LHCN-M2 (cell line): Measurements from ENCODE around the gene BRSK2. TPM values are rescaled to one million over a fixed set of nuclear protein-coding genes. Genes with fewer than 3 reads are reported as not detected.
A peak's percentile ranks its signal among the peaks of the same experiment; 100 is the strongest.

ENCODE experiments used
- DNase-seq: peaks from one replicate; pipeline ENCODE4 v3.0.0-alpha.2; 2012; ENCODE audit warnings: low read depth
- total RNA-seq: library from RNA; depleted of rRNA; stranded (reverse); fragments of >200 nt; gene quantifications from 2 replicates; pipeline ENCODE4 v1.2.3, GENCODE V29; 2014

BRSK2 gene
- total RNA-seq, 1 experiment from 2014 or later: 0.34 TPM

DNA sequence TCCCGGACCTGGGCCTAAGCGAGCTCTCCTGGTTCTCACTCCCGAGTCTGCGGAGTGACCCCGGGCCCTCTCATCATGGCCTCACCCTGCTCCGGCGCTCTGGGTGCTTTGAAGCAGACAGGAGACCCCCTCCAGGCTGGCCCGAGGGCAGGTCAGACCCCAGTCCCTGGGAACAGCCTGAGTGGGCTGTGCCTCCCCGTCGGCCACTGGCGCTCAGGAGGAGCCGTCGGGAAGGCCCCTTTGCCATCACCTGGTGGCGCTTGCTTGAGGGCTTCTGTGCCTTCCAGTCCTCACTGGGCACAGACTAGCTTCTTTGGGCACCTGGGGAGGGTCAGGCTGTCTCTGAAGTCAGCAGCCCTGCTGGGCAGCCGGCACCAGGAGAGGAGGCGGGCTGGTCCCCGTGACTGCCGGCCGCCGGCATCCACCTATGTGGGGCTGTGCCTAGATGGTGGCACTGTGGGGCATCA, 6.7 kb downstream of the BRSK2 start:
- no peak for DNase-seq

GRCh38 chr11:1397146-1397861, 7.6 kb downstream of the BRSK2 start:
- DNase-seq: no peak

DNA sequence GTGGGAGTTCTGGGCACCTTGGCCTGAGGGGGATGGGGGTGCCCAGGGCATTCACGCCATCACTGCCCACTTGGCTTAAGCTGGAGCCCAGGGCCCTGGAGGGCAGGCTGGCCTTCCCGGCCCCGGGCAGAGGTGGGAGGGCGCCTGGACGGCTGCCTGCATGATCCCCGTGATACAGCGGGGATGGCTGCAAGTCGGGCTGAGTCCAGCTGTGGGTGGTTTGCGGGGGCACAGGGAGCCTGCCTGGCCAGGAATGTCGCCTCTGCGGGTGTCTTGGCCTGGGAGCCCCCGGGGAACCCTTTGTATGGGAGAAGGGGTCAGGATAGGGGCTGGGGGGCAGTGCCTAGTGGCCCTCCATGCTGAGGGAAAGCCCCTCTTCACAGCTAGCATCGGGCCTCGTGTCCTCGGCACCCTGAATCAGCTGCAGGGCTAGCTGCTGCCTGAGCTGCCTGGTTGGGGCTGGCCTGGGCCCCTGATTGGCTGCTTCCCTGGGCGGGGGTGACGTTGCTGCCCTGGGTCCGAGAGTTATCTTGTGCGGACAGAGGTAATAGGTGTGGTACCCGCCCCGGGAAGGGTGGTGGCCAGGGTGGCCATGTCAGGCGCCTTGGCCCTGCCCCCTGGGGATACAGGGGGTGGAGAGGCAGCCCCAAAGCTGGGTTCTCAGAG, 8.3 kb downstream of the BRSK2 start:
- no peak for DNase-seq

- DNase-seq: no peak
These were observed 8.9 kb downstream of the BRSK2 start for GRCh38 chr11:1398528-1399235.

GRCh38 chr11:1399386-1400316, 9.9 kb downstream of the BRSK2 start:
- no peak for DNase-seq

DNA sequence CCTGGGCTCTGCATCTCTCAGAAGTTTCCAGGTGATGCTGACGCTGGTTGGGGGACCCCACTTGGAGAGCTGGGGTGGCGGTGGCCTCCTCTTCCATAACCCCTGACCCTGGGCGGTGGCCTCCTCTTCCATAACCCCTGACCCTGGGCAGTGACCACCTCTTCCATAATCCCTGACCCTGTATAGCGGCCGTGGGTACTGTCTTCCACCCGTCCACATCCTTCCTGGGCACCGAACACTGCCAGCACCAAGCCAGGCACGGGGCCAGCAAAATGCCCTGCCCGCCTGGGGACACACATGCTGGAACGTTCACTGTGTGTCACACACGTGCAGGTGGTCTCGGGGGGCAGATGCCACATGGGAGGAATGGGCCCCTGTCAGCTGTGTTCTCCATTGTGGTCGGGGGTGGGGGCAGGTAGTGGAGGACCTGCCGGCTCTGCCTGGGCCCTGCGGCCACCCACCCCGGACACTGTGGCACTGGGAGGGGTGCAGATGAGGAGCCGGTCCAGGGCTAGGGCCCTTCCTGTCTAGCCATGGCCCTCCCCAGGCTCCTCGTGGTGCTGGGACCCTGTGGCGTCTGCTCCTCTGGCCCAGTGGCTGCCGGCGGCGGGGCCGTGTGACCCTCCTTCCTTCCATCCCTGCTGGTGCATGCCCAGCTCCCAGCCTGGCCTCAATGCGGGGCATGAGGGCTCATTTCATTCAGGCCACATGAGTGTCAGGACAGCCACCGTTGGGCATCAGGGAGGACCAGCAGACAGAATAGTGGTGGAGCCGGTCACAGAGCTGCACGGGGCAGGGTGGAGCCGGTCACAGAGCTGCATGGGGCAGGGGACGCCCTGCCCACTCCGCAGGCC, 10.8 kb downstream of the BRSK2 start:
- DNase-seq: no peak

- DNase-seq: no peak
These were observed 11.4 kb downstream of the BRSK2 start for GRCh38 chr11:1401171-1401445.

- DNase-seq: peak; percentile 33
These were observed 12.0 kb downstream of the BRSK2 start for GRCh38 chr11:1401656-1402221.

GRCh38 chr11:1402355-1403077, 12.8 kb downstream of the BRSK2 start:
- no peak for DNase-seq

- DNase-seq: no peak
These were observed 13.4 kb downstream of the BRSK2 start for GRCh38 chr11:1403078-1403620.

DNA sequence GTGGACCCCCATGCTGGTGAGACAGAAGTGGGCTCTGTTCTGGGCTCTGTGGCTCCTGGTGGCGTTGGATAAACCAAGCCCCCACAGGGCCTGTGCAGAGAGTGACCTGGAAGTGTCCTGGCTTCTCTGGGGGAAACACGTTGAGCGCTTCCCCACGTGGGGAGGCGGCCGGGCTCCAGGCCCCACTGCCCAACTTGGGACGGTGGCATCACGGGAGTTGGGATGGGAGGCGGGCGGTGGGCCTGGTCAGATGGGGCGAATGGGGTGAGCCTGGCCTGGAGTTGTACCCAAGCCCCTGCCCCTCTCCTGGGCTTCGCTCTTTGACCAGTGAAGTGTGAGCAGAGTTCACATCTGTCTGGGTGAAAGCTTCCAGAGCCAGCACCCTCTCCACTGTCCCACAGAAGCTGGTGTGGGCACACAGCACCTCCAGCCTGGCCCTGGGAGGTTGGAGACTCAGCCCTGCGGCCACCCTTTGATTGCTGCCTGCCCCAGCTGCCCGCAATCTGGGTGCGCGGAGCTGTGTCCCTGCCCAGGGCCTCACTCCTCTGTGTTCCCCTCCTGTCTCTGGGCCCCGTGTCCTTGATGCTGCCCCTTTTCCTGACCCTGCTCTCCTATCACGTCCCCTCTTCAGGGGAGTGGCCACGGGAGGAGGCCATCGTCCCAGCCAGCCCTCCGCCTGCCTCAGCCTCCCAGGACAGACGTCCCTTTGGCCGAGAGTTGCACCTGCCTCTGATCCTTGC, 14.2 kb downstream of the BRSK2 start:
- DNase-seq: no peak

- no peak for DNase-seq
These were observed 14.9 kb downstream of the BRSK2 start for GRCh38 chr11:1404461-1405185.

DNA sequence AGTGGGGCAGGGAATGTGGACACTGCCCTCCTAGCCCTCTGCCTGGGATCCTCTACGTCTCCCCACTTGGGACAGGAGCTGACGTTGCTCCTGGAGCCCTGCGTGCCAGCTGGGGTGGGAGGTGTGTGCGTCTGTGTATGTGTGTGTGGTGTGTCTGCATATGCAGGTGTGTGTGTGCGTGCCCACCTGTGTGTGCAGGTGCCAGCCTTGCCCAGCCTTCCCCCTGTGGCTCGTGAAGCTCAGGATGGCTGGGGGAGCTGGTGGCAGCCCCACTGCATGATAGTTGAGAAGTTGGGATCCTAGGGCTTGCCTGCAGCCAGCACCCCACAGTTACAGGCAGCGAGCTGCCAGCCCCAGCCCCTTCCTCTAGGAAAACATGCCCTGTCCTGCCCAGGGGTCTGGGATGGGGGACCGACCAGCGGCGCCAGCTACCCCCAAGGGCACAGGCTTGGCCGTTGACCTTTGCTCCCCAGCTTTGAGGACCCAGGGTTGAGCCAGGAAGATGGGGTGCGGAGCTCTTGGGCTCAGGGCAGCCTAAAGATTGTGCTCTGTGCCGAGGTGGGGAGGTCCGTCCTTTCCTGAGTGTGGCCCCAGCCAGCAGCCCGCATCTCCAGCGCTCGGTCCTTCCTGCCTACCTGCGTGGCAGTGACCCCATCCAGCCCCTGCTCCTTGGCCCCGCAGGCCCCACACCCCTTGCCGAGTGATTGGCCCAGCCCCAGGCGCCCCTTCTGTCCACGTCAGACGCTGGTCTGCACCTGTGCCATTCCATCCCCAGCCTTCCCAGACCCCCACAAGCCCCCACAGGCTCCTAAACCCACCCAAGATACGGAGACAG, 15.7 kb downstream of the BRSK2 start:
- DNase-seq: no peak

- DNase-seq: no peak
These were observed 17.1 kb downstream of the BRSK2 start for GRCh38 chr11:1406571-1407485.

- no peak for DNase-seq
These were observed 17.9 kb downstream of the BRSK2 start for GRCh38 chr11:1407668-1408067.

- no peak for DNase-seq
These were observed 18.6 kb downstream of the BRSK2 start for GRCh38 chr11:1408346-1408745.
